Keratinocyte (primary cell): ENCODE results near the gene TAF6.

Source experiments
- CTCF ChIP-seq, 3 experiments: IDR thresholded peaks in 1 of 3; conservative IDR thresholded peaks in 1 of 3; optimal IDR thresholded peaks in 1 of 3; 2 replicates in 2 of 3; 3 replicates in 1 of 3; pipeline versions ENCODE3 to v1.5.1; 2011; ENCODE audit warnings: low read length in 3 of 3, mild to moderate bottlenecking in 3 of 3, moderate library complexity in 2 of 3, control low read depth in 1 of 3, inconsistent platforms in 1 of 3; ENCODE audit not compliant: insufficient read depth in 2 of 3; ENCODE audit errors: extremely low read depth in 1 of 3
- EZH2 ChIP-seq: IDR thresholded peaks from one replicate; pipeline ENCODE4 v1.6.1; 2012; ENCODE audit warnings: inconsistent platforms, mild to moderate bottlenecking, low read length, moderate library complexity

- TF ChIP-seq CTCF (optimal IDR thresholded peaks at IDR 0.05 in 1 of 3, IDR thresholded peaks at IDR 0.05 in 1 of 3, conservative IDR thresholded peaks at IDR 0.05 in 1 of 3; ENCODE audit: extremely low read depth in 1 of 3, insufficient read depth in 2 of 3, low read length in 3 of 3) (no peak), EZH2 (no peak)
Observed at GRCh38 chr7:100107125-100107737, 11.9 kb downstream of the TAF6 start.
